SK-N-SH (cell line): ENCODE measurements around the gene AGAP1. TPM values are rescaled to one million over a fixed set of nuclear protein-coding genes. Genes with fewer than 3 reads are reported as not detected.

Experiments used
- CTCF ChIA-PET: fragments of 300-600, 350-600 bp; formaldehyde crosslinking; extraction: SDS; loops from one replicate; lab custom pipeline; 2021; lab: Yijun Ruan, JAX
- POLR2A ChIA-PET: fragments of 350-600 bp; sonication (Branson Sonifier 250); formaldehyde crosslinking; extraction: SDS; loops from one replicate; lab custom pipeline; 2020; ENCODE audit warnings: antibody characterized with exemption, inconsistent platforms; lab: Yijun Ruan, JAX
- DNase-seq: peaks from one replicate; pipeline ENCODE4 v3.0.0; 2012
- H2AFZ ChIP-seq: fragments of 200-600 bp; sonication (generic); 2 replicates; pipeline ENCODE4 v1.8.1; 2016; ENCODE audit warnings: antibody characterized with exemption, mild to moderate bottlenecking, low read depth
- H3F3A ChIP-seq: fragments of 200-600 bp; sonication (generic); replicated peaks from 2 replicates; pipeline ENCODE3; 2016; ENCODE audit warnings: antibody characterized with exemption, mild to moderate bottlenecking; ENCODE audit not compliant: insufficient read depth
- H3K27ac ChIP-seq, 2 experiments: fragments of 200-500 bp in 1 of 2; fragments of 200-600 bp in 1 of 2; sonication (Bioruptor generic) in 1 of 2; sonication (generic), shearing (Covaris generic) in 1 of 2; 2 replicates each; pipeline versions ENCODE4 v1.5.1 to v1.6.1; 2014 to 2016; ENCODE audit warnings: low read depth in 2 of 2, inconsistent platforms in 1 of 2, low read length in 1 of 2, mild to moderate bottlenecking in 1 of 2, mixed read lengths in 1 of 2
- H3K27me3 ChIP-seq: fragments of 200-600 bp; sonication (generic), shearing (Covaris generic); 2 replicates; pipeline ENCODE4 v1.6.1; 2016; ENCODE audit warnings: mixed run types; ENCODE audit not compliant: insufficient read depth
- H3K36me3 ChIP-seq, 2 experiments: fragments of 200-500 bp in 1 of 2; fragments of 200-600 bp in 1 of 2; sonication (Bioruptor generic) in 1 of 2; sonication (generic) in 1 of 2; replicated peaks in 1 of 2; 2 replicates each; pipeline versions ENCODE3 to v1.5.1; 2014 to 2016; ENCODE audit warnings: low read length in 1 of 2, mild to moderate bottlenecking in 1 of 2; ENCODE audit not compliant: insufficient read depth in 2 of 2, control insufficient read depth in 1 of 2
- H3K4me1 ChIP-seq, 2 experiments: fragments of 200-500 bp in 1 of 2; fragments of 200-600 bp in 1 of 2; sonication (Bioruptor generic) in 1 of 2; sonication (generic), shearing (Covaris generic) in 1 of 2; 2 replicates each; pipeline versions ENCODE4 v1.5.1 to v1.6.1; 2014 to 2016; ENCODE audit warnings: low read depth in 1 of 2, low read length in 1 of 2, mixed run types in 1 of 2; ENCODE audit not compliant: insufficient read depth in 2 of 2, control insufficient read depth in 1 of 2
- H3K4me2 ChIP-seq: fragments of 200-600 bp; sonication (generic), shearing (Covaris generic); 2 replicates; pipeline ENCODE4 v1.6.1; 2017; ENCODE audit warnings: mixed run types
- H3K4me3 ChIP-seq, 2 experiments: fragments of 200-500 bp in 1 of 2; fragments of 200-600 bp in 1 of 2; sonication (Bioruptor generic) in 1 of 2; sonication (generic), shearing (Covaris generic) in 1 of 2; 2 replicates each; pipeline versions ENCODE4 v1.5.1 to v1.8.1; 2014 to 2016; ENCODE audit warnings: low read depth in 2 of 2, inconsistent platforms in 1 of 2, low read length in 1 of 2, mild to moderate bottlenecking in 1 of 2, mixed read lengths in 1 of 2, moderate library complexity in 1 of 2
- H3K79me2 ChIP-seq: fragments of 200-600 bp; sonication (generic); 2 replicates; pipeline ENCODE4 v1.8.1; 2017; ENCODE audit warnings: mild to moderate bottlenecking; ENCODE audit not compliant: insufficient read depth
- H3K9ac ChIP-seq: fragments of 200-600 bp; sonication (generic); 2 replicates; pipeline ENCODE4 v1.6.1; 2017; ENCODE audit warnings: mixed run types
- H3K9me2 ChIP-seq: fragments of 200-600 bp; sonication (generic); 2 replicates; pipeline ENCODE4 v1.6.1; 2017; ENCODE audit warnings: mixed run types
- H3K9me3 ChIP-seq: fragments of 200-600 bp; sonication (generic); 2 replicates; pipeline ENCODE4 v1.6.1; 2017; ENCODE audit warnings: mixed run types, mild to moderate bottlenecking, moderate library complexity
- H4K20me1 ChIP-seq: fragments of 200-600 bp; sonication (generic); 2 replicates; pipeline ENCODE4 v1.6.1; 2017; ENCODE audit warnings: mild to moderate bottlenecking, mixed run types; ENCODE audit not compliant: insufficient read depth
- CHD2 ChIP-seq: fragments of 150-350 bp; IDR thresholded peaks from 2 replicates; pipeline ENCODE4 v1.6.1; 2018; ENCODE audit warnings: low read length; ENCODE audit not compliant: partially characterized antibody
- EP300 ChIP-seq, 2 experiments: IDR thresholded peaks; 2 replicates each; pipeline versions ENCODE4 v1.4.0 to v1.6.1; 2012; ENCODE audit warnings: borderline replicate concordance in 1 of 2, low read depth in 1 of 2, low read length in 1 of 2
- EZH2phosphoT487 ChIP-seq: fragments of 200-600 bp; sonication (generic); IDR thresholded peaks from 2 replicates; pipeline ENCODE4 v1.6.1; 2017; ENCODE audit warnings: low read depth, mixed run types, mild to moderate bottlenecking, antibody characterized with exemption, moderate library complexity, borderline replicate concordance
- FOSL2 ChIP-seq: IDR thresholded peaks from 2 replicates; pipeline ENCODE4 v1.4.0; 2012; ENCODE audit warnings: low read depth, mild to moderate bottlenecking, moderate library complexity, borderline replicate concordance
- FOXJ3 ChIP-seq: sonication (generic); formaldehyde crosslinking; IDR thresholded peaks from 2 replicates; pipeline ENCODE4 v1.5.1; 2020; ENCODE audit warnings: mild to moderate bottlenecking, missing genetic modification reagents
- FOXM1 ChIP-seq: IDR thresholded peaks from 2 replicates; pipeline ENCODE4 v1.4.0; 2012; ENCODE audit warnings: low read depth, mild to moderate bottlenecking
- GATA2 ChIP-seq: sonication (generic); formaldehyde crosslinking; IDR thresholded peaks from 2 replicates; pipeline ENCODE4 v1.5.0; 2020; ENCODE audit warnings: mild to moderate bottlenecking, missing genetic modification reagents
- MEF2A ChIP-seq: IDR thresholded peaks from 2 replicates; pipeline ENCODE4 v1.4.0; 2012; ENCODE audit warnings: low read depth, borderline replicate concordance
- MXI1 ChIP-seq: IDR thresholded peaks from 2 replicates; pipeline ENCODE4 v1.6.1; 2012; ENCODE audit warnings: mild to moderate bottlenecking, low read depth, low read length, improper control_type of control experiment
- NFIC ChIP-seq: IDR thresholded peaks from 2 replicates; pipeline ENCODE4 v1.4.0; 2012; ENCODE audit warnings: borderline replicate concordance
- POLR2AphosphoS5 ChIP-seq: IDR thresholded peaks from 2 replicates; pipeline ENCODE4 v1.6.1; 2012; ENCODE audit warnings: low read depth, low read length
- RCOR1 ChIP-seq: fragments of 150-350 bp; IDR thresholded peaks from 2 replicates; pipeline ENCODE4 v1.6.1; 2017; ENCODE audit warnings: antibody characterized with exemption, low read length
- RFX5 ChIP-seq: IDR thresholded peaks from 2 replicates; pipeline ENCODE4 v1.6.1; 2012; ENCODE audit warnings: mild to moderate bottlenecking, improper control_type of control experiment, low read length
- RXRA ChIP-seq: IDR thresholded peaks from 2 replicates; pipeline ENCODE4 v1.4.0; 2012; ENCODE audit warnings: low read depth, mild to moderate bottlenecking, borderline replicate concordance
- SMC3 ChIP-seq: IDR thresholded peaks from 2 replicates; pipeline ENCODE4 v1.6.1; 2012; ENCODE audit warnings: low read depth, low read length, improper control_type of control experiment
- TCF12 ChIP-seq: IDR thresholded peaks from 2 replicates; pipeline ENCODE4 v1.4.0; 2012
- TEAD4 ChIP-seq: IDR thresholded peaks from 2 replicates; pipeline ENCODE4 v1.4.0; 2012; ENCODE audit warnings: mild to moderate bottlenecking, borderline replicate concordance; ENCODE audit not compliant: insufficient read depth
- WGBS: methylation state at CpG from one replicate; pipeline ENCODE4 v1.1.6; 2017; ENCODE audit warnings: low lambda C conversion rate; 5-methylcytosine and 5-hydroxymethylcytosine counted together
- polyA plus RNA-seq, 3 experiments: library from polyadenylated mRNA; depleted of rRNA; stranded (reverse); fragments of >200 nt; gene quantifications; 2 replicates each; pipeline ENCODE4 v1.2.3, GENCODE V29; 2012
- TF ChIP-seq, protein P1 (sequence below): IDR thresholded peaks from 2 replicates; pipeline ENCODE4 v1.4.0; 2012; ENCODE audit warnings: low read depth, borderline replicate concordance
- TF ChIP-seq, protein P2 (sequence below): fragments of 200-600 bp; sonication (generic); IDR thresholded peaks from 2 replicates; pipeline ENCODE4 v1.6.1; 2017; ENCODE audit warnings: antibody characterized with exemption, mild to moderate bottlenecking, moderate library complexity
- TF ChIP-seq, protein P3 (sequence below): fragments of 150-350 bp; IDR thresholded peaks from 2 replicates; pipeline ENCODE4 v1.6.1; 2016; ENCODE audit warnings: mild to moderate bottlenecking, low read depth, low read length
- TF ChIP-seq, protein P4 (sequence below): IDR thresholded peaks from 2 replicates; pipeline ENCODE4; 2012
- TF ChIP-seq, protein P5 (sequence below): IDR thresholded peaks from 2 replicates; pipeline ENCODE4 v1.4.0; 2012; ENCODE audit warnings: low read depth

The AGAP1 gene
- polyA plus RNA-seq, 1 of the 3 experiments (the other 2 are of a cell fraction) = 8.8 TPM

DNA sequence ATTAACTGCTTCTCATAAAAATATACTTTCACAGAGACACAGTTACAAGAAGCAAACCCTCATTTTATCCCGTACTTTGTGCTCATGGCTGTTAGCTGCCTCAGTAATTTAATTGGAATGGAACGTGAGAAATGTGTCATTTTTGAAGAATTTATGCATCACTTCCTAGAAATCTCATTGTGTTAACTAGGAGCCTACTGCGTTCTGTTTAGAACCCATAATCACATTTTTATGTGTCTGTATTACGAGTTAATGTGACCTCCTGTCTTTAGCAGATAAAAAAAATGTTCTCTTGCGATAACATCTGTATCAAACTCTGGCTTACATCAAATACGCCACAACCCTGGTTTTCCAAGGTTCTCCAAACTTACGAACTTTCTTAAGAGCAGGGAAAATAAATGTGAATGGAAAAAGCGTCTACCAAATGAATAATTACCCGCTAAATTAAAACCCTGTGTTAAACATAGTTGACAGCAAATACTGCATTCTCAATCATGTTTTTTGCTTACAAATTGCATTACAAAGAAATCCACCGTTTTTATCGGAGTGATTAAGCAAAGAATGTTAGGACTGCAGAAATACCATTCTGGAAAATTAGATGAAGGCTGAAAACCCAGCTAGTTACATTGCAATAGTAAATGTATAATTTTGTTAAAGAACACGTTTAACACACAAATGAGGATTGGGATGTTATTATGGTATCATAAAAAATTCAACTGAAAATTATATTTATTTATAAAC lies 686.4 kb downstream of the AGAP1 start:
- peaks cover 29% of the 10 kb centered on the region for H3F3A ChIP-seq
- H3K27ac ChIP-seq = peak overlapping the region in 1 of 2 experiments; percentile 58; a peak in 2 of 4 replicates
- no peaks in the 10 kb centered on the region for H3K27me3 ChIP-seq
- TF ChIP-seq TCF12 (peak; percentile 74), RFX5 (no peak), CHD2 (no peak), FOXJ3 (CRISPR knock-in tag) (no peak), NFIC (no peak), FOXM1 (no peak), RXRA (no peak), POLR2AphosphoS5 (no peak), GATA2 (CRISPR knock-in tag) (peak; percentile 45; the same call in 1 of the 2 replicates), EZH2phosphoT487 (no peak), MEF2A (no peak), SMC3 (no peak), TEAD4 (no peak), MXI1 (no peak), EP300 (IDR thresholded peaks at IDR 0.05; ENCODE audit: borderline replicate concordance in 1 of 2, low read depth in 1 of 2, low read length in 1 of 2) (peak; percentile 28 to 35; a peak in 2 of 4 replicates), RCOR1 (0 out of 2 replicates have a peak, but pooled peaks have one; percentile 48), FOSL2 (peak; percentile 31; the same call in 1 of the 2 replicates)
- TF ChIP-seq, protein P1, sequence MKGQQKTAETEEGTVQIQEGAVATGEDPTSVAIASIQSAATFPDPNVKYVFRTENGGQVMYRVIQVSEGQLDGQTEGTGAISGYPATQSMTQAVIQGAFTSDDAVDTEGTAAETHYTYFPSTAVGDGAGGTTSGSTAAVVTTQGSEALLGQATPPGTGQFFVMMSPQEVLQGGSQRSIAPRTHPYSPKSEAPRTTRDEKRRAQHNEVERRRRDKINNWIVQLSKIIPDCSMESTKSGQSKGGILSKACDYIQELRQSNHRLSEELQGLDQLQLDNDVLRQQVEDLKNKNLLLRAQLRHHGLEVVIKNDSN = no peak
- TF ChIP-seq, protein P2, sequence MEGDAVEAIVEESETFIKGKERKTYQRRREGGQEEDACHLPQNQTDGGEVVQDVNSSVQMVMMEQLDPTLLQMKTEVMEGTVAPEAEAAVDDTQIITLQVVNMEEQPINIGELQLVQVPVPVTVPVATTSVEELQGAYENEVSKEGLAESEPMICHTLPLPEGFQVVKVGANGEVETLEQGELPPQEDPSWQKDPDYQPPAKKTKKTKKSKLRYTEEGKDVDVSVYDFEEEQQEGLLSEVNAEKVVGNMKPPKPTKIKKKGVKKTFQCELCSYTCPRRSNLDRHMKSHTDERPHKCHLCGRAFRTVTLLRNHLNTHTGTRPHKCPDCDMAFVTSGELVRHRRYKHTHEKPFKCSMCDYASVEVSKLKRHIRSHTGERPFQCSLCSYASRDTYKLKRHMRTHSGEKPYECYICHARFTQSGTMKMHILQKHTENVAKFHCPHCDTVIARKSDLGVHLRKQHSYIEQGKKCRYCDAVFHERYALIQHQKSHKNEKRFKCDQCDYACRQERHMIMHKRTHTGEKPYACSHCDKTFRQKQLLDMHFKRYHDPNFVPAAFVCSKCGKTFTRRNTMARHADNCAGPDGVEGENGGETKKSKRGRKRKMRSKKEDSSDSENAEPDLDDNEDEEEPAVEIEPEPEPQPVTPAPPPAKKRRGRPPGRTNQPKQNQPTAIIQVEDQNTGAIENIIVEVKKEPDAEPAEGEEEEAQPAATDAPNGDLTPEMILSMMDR = no peak
- TF ChIP-seq, protein P3, sequence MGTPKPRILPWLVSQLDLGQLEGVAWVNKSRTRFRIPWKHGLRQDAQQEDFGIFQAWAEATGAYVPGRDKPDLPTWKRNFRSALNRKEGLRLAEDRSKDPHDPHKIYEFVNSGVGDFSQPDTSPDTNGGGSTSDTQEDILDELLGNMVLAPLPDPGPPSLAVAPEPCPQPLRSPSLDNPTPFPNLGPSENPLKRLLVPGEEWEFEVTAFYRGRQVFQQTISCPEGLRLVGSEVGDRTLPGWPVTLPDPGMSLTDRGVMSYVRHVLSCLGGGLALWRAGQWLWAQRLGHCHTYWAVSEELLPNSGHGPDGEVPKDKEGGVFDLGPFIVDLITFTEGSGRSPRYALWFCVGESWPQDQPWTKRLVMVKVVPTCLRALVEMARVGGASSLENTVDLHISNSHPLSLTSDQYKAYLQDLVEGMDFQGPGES = no peak
- TF ChIP-seq, protein P4, sequence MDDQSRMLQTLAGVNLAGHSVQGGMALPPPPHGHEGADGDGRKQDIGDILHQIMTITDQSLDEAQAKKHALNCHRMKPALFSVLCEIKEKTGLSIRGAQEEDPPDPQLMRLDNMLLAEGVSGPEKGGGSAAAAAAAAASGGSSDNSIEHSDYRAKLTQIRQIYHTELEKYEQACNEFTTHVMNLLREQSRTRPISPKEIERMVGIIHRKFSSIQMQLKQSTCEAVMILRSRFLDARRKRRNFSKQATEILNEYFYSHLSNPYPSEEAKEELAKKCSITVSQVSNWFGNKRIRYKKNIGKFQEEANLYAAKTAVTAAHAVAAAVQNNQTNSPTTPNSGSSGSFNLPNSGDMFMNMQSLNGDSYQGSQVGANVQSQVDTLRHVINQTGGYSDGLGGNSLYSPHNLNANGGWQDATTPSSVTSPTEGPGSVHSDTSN = peak; percentile 50; the same call in 1 of the 2 replicates
- TF ChIP-seq, protein P5, sequence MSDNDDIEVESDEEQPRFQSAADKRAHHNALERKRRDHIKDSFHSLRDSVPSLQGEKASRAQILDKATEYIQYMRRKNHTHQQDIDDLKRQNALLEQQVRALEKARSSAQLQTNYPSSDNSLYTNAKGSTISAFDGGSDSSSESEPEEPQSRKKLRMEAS = no peak
- no peaks in the 10 kb centered on the region for H3K79me2 ChIP-seq
- peak; percentile 30 for DNase-seq
- 3% methylated on average over 12 of the region's 12 CpGs for WGBS
- no peaks in the 10 kb centered on the region for H3K9me3 ChIP-seq
- ChIA-PET CTCF (interaction anchor here (0.6 to 17.1 kb wide), 36 partner anchors 9 to 586 kb away, joined by 3 to 372 read pairs (median 4); partner anchors contain the start of gene GBX2), POLR2A (no interaction called here)
- H3K9me2 ChIP-seq = no peaks in the 10 kb centered on the region
- H3K36me3 ChIP-seq = no peaks in the 10 kb centered on the region
- peak overlapping the region; percentile 92 for H3K4me2 ChIP-seq
- H3K9ac ChIP-seq = peak overlapping the region; percentile 59; the same call in 1 of the 2 replicates
- peak overlapping the region; percentile 63 for H2AFZ ChIP-seq
- peak overlapping the region; percentile 51 to 72; a peak in 3 of 4 replicates for H3K4me3 ChIP-seq
- H4K20me1 ChIP-seq = no peaks in the 10 kb centered on the region
- H3K4me1 ChIP-seq = peaks cover 0 to 16% of the 10 kb centered on the region in 2 experiments; a peak in 3 of 4 replicates
